GM21515 (cell line): ENCODE data around the gene PRDX4.
"Not testable (repeated sequence)": the region's sequence is repeated elsewhere in the genome, so short reads cannot be mapped to it uniquely, and the experiment has no call there.

Experiments
- ATAC-seq: cut with Tn5 transposase; IDR thresholded peaks from one replicate; pipeline ENCODE4 v1.9.1; 2021; ENCODE audit not compliant: unreplicated experiment

PRDX4 gene

DNA sequence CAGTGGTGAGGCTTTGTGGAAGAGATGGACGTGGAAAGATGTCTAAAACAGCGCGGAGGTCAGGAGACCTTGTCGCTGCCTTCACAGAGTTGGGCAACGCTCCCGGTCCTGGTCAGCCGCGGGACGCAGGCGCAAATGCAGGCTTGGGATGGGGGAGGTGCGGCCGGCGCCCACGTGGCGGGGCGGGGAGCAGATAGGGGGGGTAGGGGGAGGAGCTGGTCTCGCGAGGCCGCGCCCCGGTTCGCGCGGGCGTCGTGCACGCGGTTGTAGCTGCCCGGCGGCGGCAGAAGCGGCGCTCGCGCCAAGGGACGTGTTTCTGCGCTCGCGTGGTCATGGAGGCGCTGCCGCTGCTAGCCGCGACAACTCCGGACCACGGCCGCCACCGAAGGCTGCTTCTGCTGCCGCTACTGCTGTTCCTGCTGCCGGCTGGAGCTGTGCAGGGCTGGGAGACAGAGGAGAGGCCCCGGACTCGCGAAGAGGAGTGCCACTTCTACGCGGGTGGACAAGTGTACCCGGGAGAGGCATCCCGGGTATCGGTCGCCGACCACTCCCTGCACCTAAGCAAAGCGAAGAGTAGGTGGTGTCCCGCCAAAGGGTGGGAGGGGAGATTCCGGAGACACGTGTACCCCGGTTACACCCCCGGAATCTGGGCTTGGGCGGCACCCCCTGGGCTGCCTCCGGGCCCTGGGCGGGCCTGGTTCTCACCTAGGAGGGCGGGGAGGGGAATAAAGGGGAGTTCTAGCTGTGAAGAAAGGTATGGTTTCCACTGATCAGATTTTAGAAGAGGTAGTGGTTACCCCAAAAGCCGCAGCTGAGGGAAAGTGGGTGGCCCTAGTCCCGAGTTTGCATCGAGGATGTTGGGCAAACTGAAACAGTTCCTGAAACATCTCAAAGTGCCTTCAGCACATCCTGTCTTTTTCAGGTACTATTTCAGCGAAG lies at the start of gene PRDX4:
TSS of gene PRDX4 (plus strand) at position 255 of the 939 bp plus-strand sequence. CDS start at position 333, 78 bp downstream.
- peak; percentile 73 for ATAC-seq

DNA sequence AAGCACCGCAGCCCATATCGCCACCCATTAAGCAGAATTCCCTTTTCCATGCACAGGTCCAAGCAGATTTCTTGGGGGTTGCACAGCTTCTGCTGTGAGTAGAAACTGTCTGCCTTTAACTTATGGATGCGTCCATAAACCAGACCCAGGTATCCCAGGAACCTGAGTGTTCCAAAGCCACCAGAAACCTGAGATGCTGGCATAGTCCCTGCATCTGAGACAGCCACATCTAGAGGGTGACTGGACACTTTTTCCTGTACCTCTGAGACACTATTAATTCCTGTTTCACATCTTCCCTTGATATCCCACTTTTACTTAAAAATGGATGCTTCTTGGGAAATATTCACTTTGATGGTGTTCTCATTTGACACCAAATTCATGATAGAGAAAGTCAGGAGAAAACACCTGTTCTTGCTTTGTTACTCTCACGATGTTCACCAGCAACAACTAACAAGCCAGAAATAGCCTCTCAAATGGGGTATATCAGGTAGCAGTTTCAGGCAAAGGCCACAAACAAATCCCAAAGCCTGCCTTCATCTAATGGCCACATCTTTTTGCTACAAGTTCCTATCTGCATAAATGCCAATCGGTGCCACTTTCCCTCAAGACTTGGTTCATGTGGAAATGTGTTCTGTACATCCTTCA lies 45.5 kb upstream of the PRDX4 start:
- ATAC-seq = no peak

DNA sequence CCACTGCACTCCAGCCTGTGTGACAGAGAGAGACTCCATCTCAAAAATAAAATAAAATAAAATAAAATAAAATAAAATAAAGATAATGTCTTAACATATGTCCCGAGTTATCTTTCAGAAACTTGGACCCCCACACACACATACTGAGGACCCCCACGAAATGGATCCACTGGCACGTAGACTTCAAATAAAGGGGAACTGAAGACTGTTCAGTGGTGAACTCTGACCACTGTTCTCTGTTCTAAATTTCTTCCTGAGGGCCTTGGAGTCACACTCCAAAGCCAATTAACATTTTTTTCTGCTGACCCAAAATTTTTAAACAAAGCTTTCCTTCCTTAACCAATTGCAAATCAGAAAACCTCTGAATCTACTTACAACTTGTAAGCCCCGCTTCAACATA lies 43.5 kb upstream of the PRDX4 start:
- no peak for ATAC-seq

DNA sequence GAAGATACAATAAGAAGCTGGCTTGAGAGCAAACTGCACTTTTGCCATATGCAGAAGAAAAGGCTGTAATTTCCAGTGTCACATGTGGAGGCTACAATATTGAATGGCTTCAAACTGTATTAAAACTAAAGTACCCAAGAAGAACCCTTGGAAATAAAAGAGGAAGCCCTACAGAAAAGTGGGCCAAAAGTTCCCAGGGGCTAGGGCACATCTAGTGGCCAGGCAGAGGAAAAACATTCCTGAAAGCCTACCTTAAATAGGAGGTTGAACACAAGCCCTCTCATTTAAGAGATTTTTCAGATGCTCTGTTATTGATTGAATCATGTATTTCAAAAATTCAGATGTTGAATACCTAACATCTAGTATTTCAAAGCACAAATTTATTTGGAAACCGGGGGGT lies 40.6 kb upstream of the PRDX4 start:
- ATAC-seq = no peak

DNA sequence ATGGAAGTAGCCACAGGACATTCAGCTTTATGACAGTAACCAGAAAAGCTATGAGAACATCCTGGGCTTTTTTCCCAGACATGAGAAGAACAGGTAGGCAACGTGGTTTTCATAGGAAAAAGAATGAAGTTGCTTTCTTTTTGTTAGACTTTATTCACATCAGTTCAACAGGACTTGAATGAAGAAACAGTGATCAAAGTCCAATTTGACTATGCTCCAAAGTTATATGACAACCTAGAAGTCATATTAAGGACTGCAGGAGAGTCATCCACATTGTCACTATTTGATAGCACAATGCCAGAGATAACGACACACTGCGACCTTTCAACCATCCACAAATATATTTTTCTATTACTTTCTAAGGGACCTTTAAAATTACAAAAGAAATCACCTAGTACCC lies 39.2 kb upstream of the PRDX4 start:
- no peak for ATAC-seq

DNA sequence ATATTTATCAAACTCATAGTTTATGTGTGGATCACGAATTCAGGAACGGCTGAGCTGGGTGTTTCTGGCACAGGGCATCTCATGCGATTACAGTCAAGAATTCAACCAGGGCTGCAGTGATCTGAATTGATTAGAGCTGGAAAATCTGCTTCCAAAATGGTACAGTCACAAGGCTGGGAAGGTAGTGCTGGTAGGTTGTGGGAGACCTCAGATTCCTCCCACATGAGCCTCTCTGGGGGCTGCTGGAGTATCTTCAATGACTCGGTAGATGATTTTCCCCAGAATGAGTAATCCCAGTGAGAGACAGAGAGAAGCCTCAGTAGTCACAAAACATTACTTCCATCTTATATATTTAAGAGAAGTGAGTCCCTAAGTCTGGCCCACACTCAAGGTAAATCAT lies 36.2 kb upstream of the PRDX4 start:
- ATAC-seq = no peak

DNA sequence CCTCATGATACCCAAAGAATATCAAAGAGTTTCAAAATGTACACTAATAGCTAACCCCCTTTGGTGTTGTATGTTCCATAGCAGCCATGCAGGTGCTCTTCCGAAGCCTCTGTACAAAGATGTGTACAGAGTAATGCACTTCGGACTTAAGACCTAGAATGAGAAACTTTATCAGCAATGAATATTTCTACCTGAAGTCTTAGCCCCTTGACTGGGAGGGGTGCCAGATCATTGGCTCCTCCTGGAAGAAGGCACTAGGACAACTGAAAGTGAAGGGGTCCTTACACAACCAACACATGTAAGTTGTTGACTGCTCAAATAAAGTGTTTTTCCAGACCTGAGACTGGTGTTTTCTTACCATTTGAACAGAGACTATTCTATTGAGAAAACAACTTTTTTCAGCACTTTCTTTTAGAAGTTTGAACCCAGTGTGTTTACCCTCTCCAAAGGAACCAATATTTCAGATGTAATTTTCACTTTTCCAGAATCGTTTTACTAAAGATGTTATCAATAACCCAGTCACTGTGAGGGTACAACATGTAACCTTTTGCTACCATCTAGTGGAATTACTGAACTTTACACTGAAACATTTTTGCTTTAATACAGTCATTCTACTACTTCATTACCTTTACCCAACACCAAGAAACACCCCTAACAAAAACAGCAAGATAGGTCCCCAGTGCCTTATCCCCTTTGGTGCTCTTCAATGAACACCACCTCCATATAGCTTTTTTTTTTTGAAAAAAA lies 33.3 kb upstream of the PRDX4 start:
- no peak for ATAC-seq

DNA sequence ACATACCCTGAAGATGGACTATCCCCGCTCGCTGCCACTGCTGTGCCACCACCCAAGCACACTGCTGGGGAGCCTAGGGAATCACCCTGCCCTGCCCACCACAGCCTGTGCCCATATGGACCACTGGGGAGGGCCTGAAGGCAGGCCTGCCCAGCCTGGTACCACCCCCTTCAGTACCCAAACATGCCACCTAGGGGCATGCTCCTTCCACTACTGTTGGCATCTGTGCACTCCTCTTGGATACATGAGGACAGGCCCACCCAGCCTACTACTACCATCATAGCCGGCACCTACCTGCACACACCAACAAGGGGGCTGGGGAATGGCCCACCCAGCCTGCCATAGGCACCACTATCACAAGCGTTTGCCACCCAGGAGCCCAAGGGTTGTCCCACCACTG lies 30.1 kb upstream of the PRDX4 start:
- no peak for ATAC-seq

DNA sequence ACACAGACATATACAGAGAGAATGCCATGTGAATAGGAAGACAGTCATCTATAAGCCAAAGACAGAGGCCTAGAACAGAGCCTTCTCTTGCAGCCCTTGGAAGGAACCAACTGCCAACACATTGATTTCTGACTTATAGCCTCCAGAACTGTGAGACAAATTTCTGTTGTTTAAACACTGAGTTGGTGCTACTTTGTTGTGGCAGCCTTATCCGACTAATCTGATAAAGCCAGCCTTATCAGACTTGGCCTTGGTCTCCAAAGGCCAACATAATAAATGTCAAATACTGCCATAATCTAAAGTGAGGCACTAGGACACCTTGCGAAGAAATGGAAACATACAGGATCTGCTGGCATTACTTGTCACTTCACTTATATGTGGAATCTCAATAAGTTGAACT lies 24.3 kb upstream of the PRDX4 start:
- ATAC-seq = no peak

DNA sequence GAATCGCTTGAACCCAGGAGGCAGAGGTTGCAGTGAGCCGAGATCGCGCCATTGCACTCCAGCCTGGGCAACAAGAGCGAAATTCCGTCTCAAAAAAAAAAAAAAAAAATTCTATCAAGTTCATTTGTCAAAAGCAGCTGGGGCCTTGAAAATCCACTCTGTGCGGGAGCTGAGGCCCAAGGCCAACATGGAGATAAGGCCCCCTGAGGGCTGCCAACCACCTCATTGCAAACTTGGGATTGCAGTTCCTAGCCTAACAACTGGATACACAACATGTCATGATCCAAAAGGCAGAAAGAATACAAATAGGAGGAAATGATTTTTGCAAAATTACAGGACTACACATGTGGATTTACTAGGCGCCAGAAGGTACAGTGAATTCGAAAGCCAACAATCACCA lies 22.5 kb upstream of the PRDX4 start:
- no peak for ATAC-seq

DNA sequence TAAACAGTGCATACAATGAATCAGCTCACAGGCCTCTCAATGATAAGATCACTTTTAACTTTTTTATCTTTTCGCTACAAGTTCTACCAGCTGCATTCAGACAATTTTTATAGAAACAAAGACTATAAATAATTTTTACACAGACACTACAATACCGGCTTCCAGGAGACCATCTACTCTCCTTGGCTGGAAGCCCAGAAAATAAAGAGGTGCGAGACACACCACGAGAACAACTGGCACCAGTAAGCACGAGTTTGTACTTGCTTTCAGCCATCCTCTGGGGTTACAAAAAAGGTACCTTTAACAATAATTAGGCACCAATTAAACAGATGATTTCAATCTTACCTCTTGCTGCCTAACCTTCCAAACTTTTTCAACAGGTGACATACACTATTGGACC lies 11.2 kb upstream of the PRDX4 start:
- no peak for ATAC-seq

DNA sequence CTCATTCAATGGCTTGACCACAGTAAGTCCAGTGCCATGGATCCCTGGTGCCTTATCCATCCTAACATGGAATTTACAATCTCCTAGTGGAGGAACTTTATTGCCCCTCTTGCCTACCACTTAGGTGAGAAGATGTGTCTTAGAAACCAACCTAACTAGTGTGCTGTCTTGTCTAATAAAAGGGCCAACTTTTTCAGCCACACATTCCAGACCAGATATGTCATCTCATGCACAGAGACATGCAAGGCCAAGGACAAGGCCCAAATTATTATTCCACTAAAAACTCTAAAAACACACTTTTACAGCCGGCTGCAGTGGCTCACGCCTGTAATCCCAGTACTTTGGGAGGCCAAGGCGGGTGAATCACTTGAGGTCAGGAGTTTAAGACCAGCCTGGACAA lies 10.6 kb upstream of the PRDX4 start:
- ATAC-seq = no peak

DNA sequence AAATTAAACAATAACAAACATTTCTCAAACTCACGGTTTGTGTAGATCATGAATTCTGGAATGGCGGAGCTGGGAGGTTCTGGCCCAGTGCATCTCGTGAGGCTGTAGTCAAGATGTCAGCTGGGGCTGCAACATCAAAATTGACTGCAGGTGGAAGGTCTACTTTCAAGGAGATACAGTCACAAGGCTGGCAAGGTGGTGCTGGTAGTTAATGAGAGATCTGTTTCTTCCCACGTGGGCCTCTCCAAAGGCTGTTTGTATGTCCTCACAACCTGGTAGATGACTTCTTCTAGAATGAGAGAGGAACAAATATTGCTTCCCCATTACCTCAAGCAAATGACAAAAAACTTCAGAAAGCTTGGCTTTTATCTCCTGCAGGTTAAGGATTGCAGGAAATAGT lies 8.0 kb upstream of the PRDX4 start:
- no peak for ATAC-seq

DNA sequence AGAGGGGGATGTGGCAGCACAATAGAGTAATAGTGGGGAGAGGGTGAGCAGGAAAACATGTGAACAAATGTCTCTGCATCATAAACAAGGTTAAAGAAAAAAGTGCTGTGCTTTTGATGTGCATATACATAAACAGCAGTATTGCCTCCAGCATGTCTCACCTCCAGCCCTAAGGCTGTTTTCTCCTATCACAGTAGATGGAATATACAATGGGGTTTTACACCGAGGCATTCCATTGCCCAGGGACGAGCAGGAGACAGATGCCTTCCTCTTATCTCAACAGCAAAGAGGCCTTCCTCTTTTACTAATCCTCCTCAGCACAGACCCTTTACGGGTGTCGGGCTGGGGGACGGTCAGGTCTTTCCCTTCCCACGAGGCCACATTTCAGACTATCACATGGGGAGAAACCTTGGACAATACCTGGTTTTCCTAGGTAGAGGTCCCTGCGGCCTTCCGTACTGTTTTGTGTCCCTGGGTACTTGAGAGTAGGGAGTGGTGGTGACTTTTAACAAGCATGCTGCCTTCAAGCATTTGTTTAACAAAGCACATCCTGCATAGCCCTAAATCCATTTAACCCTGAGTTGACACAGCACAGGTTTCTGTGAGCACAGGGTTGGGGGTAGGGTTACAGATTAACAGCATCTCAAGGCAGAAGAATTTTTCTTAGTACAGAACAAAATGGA lies 7.1 kb upstream of the PRDX4 start:
- not testable (repeated sequence) for ATAC-seq

DNA sequence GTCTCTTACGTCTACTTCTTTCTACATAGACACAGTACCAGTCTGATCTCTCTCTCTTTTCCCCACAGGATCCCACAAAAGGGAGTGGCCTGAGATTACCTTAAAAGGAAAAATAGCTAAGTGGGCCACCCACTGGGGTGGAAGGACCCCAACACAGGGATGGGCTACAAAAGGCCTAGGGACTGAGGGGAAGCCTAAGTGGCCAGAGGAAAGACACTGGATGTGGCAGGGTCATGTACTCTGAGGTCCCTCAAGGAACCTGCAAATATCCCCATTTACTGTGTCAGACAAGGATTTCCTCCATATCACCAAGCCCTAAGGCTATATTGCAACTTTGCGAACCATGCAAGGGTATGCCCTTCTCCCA lies 6.5 kb upstream of the PRDX4 start:
- ATAC-seq = no peak

DNA sequence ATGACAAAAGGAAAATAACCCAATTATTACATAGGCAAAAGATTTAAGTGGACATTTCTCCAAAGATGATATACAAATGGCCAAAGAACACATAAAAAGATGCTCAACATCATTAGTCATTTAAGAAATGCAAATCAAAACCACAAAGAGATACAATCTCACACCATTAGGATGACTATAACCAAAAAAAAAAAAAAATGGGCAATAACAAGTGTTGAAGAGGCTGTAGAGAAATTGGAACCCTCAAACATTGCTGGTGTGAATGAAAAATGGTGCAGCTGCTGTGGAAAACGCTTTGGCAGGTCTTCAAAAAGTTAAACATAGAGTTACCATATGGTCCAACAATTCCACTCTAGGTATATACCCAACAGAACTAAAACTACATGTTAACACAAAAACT lies 5.6 kb upstream of the PRDX4 start:
- ATAC-seq = no peak

DNA sequence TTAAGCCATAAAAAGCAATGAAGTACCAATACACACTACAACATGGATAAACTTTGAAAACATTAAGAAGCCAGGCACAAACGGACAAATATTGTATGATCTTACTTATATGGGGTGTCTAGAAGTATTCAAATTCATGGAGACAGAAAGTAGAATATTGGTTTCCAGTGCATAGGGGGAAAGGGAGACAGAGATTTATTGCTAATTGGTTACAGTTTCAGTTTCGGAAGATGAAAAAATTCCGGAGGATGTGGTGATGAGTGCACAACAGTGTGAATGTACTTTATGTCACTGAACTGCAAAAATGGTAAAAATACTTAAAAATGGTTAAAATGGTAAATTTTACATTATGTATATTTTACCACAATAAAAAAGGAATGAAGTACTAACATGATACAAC lies 5.1 kb upstream of the PRDX4 start:
- peak; percentile 63 for ATAC-seq

DNA sequence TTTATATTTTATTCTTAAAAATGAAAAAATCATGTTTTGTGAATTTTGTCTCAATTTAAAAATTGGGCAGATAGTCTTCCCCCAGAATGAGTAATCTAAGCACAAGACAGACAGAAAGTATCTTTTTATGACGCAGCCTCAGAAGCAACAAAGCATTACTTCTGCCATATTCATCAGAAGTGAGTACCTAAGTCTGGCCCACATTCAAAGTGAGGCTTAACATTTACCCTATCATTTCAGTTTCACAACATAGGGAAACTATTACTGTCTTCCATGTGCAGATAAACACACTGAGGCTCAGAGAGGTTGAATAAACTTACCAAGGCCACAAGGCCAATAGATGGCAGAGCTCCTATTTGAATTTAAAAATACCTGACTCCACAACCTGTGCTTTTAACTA lies 4.4 kb upstream of the PRDX4 start:
- ATAC-seq = no peak

DNA sequence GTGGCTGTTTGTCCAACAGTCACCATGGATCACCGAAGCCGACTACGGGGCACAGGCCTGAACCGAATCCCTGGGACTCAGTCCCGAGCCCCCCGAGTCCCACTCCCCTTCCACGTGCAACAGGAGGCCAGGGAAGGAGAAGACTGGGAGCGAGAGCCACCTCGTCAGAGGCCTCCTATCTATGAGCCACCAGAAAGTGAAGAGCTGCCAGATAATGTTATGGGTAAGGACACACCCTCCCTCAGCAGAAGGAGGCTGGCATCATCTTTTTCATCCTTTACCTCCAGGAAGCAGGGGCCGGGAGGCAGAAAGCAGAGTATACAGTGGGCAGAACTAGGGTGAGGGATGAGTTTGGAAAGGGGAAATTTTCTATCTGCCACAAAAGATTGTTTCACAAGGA lies 2.8 kb upstream of the PRDX4 start:
- ATAC-seq = no peak

DNA sequence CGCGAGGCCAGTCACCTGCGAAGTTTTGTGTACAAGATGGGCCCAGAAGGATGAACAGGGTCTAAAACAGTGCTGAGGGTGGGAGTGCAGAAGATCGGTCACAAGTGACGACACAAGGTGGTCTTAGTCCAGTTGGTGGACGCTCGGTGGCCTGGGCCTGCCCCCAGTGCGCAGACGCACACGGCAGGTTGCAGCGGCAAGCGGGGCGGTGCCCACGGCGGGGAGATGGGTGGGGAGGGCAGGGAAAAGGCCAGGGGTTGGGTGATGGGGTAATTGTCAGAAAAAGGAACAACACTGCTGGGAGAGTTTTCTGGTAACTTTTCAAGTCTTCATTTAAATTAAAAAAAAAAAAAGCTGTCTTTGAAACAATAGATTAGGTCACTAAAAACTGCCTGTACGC lies 1.0 kb upstream of the PRDX4 start:
- no peak for ATAC-seq

DNA sequence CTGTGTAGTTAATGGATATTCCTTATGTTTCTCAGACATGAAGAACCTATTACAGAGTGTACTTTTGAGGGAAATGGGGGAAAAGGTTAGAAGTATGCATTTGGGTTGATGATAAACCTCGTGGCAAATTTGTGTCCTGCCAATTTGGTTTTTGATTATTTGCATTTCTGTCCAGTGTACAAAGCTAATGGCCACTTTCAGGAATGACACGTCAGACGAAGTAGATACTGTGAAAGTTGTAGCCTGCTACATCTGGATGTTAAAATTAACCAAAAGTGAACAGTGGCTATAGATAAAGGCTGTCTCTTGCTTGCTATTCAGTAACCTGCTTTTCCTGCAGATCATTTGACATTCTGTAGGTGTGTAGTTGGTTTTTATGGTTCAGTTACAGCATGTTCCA lies 1.0 kb downstream of the PRDX4 start:
- peak; percentile 38 for ATAC-seq
